Muscle of leg (tissue), 11 donors: ENCODE data around the gene PIBF1. TPM values are rescaled to one million over a fixed set of nuclear protein-coding genes. Genes with fewer than 3 reads are reported as not detected.

Source experiments
- DNase-seq: peaks from one replicate; pipeline ENCODE4 v3.0.0; 2013
- H3K27ac ChIP-seq: one replicate; pipeline ENCODE4 v1.5.1; 2013; ENCODE audit warnings: mild to moderate bottlenecking, low read length, control low read depth
- H3K27me3 ChIP-seq: one replicate; pipeline ENCODE4 v1.6.1; 2013; ENCODE audit warnings: low read length; ENCODE audit not compliant: control insufficient read depth, insufficient read depth
- H3K36me3 ChIP-seq: one replicate; pipeline ENCODE4 v1.6.1; 2013; ENCODE audit warnings: low read length; ENCODE audit not compliant: control insufficient read depth, insufficient read depth
- H3K4me1 ChIP-seq: one replicate; pipeline ENCODE4 v1.6.1; 2013; ENCODE audit warnings: low read length; ENCODE audit not compliant: control insufficient read depth, insufficient read depth
- H3K4me3 ChIP-seq: one replicate; pipeline ENCODE4 v1.5.1; 2013; ENCODE audit warnings: low read length, control low read depth
- H3K9me3 ChIP-seq: replicated peaks from 2 replicates; pipeline ENCODE4 v1.6.1; 2013; ENCODE audit warnings: low read depth, low read length; ENCODE audit not compliant: control insufficient read depth
- WGBS: methylation state at CpG from one replicate; pipeline ENCODE4 v1.1.5; 2013; ENCODE audit warnings: missing lambda C conversion rate; ENCODE audit not compliant: insufficient coverage; 5-methylcytosine and 5-hydroxymethylcytosine counted together
- polyA plus RNA-seq, 8 donors: library from polyadenylated mRNA; unstranded; fragments of 120-200 nt; gene quantifications; one replicate each; pipeline versions ENCODE4 v1.2.1 to v1.2.3, GENCODE V29; 2013; ENCODE audit warnings: inconsistent platforms in 1 of 8, low replicate concordance in 1 of 8; ENCODE audit not compliant: insufficient read length in 8 of 8, insufficient read depth in 1 of 8
- total RNA-seq: library from RNA; stranded (reverse); fragments of 120-200 nt; gene quantifications from one replicate; pipeline ENCODE4 v1.2.4, GENCODE V29; 2013

The PIBF1 gene
- total and polyA plus RNA-seq, 9 donors, result 17.1 to 29.4 (median 23.8) TPM

DNA sequence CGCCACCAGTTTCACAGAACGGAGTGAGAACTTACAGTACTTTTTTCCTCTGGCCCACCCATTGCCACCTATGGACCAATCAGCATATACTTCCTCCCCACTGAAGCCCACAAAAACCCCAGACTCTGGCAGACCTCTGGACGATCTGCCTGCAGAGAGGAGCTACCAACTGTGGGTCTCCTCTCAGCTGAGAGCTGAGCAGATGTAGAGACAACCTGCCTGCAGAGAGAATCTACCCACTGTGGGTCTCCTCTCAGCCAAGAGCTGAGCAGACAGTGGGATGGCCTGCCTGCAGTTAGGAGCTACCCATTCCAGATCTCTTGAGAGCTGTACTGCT is 69.7 kb downstream of the PIBF1 start:
- Histone ChIP-seq H3K4me3 (no peak overlapping the region), H3K4me1 (no peaks in the 10 kb centered on the region), H3K27me3 (no peaks in the 10 kb centered on the region), H3K9me3 (no peaks in the 10 kb centered on the region), H3K36me3 (peaks cover 16% of the 10 kb centered on the region), H3K27ac (no peak overlapping the region)
- no peak for DNase-seq
- 87% methylated on average over 3 of the region's 3 CpGs for WGBS

DNA sequence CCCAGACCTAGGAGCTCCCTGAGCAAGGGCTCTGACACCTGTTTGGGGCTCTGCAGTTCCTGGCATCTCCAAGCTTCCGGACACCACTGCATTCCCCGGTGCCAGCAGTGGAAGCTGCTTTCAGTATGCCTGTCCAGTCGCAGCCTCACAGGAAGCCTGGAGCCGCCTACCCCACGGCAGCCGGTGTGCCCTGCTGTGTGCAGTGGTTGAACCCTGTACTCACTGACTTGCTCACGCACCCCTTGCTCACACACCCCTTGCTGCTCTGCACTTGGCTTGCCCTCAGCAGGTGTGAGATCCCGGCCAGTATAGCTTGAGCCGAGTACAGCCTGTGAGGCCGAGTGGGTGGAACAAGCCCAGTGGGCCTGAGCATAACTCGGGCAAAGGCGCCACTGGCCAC is 70.3 kb downstream of the PIBF1 start:
- H3K36me3 ChIP-seq, result peaks cover 15% of the 10 kb centered on the region
- H3K4me1 ChIP-seq, result no peaks in the 10 kb centered on the region
- H3K4me3 ChIP-seq, result no peak overlapping the region
- no peaks in the 10 kb centered on the region for H3K9me3 ChIP-seq
- no peaks in the 10 kb centered on the region for H3K27me3 ChIP-seq
- no peak overlapping the region for H3K27ac ChIP-seq
- no peak for DNase-seq
- 96% methylated on average over 12 of the region's 12 CpGs for WGBS

DNA sequence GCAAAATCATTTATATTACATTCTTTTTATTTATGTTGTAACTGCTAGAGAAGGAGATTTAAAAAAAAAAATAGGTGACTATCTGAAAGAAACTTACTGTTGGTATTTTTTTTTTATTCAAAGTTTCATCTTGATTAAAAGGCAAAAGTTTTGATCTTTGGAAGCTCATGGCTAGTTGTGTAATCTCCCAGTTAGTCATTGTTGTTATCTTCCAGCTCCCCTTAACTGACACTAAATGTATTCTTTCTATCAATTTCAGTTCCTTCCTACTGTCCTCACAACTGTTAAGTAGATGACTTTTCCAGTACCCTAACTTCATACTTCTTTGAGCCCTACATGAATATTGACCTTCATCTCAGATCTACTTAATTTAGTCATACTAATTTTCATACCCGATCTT is 71.1 kb downstream of the PIBF1 start:
- Histone ChIP-seq H3K4me1 (no peaks in the 10 kb centered on the region), H3K27me3 (no peaks in the 10 kb centered on the region), H3K9me3 (no peaks in the 10 kb centered on the region), H3K36me3 (peaks cover 13% of the 10 kb centered on the region), H3K4me3 (no peak overlapping the region), H3K27ac (no peak overlapping the region)
- no peak for DNase-seq
- WGBS, result 100% methylated on average over 1 of the region's 1 CpG

DNA sequence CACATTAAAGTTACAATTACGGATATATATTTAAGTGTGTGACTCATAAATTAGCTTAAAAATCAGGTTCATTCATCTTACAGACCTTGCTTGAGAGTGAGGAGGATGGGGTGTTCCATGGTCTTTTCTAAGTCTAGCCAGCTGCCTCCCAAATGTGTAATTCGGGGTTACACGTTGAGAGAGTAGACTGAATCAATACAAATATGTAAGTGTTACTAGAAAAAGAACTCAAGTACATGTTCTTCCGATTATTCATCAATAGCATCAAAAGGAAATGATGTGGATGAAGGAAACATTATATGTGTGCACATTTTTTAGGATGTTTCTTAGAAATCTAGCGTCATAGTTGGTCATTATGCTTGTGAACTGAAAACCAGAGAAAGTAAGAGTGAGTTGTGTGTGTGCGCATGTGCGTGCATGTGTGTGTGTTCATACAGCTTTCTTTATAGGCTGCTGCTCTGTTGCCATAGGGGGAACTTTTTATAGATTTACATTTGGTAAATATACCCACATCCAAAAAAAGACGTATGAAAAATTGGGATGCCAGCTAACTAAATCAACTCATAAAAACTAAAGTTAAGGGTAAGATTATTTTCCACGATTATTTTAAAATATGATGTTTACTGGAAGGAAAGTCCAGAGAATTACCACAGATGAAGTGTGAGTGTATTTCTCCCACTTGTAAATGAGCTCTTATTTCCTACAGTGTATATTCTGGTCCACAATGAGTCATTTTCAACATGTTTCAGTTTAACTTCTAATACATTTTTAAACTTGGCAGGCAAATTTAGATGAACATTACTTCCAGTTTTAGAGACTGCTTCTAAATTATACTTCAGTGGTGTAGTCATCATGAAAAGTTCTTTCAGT is 82.4 kb downstream of the PIBF1 start:
- peak overlapping the region; percentile 73 for H3K27ac ChIP-seq
- H3K4me1 ChIP-seq, result no peaks in the 10 kb centered on the region
- no peaks in the 10 kb centered on the region for H3K9me3 ChIP-seq
- H3K27me3 ChIP-seq, result no peaks in the 10 kb centered on the region
- peak; percentile 94 for DNase-seq
- no peak overlapping the region for H3K4me3 ChIP-seq
- WGBS, result 44% methylated on average over 1 of the region's 9 CpGs
- peaks cover 6% of the 10 kb centered on the region for H3K36me3 ChIP-seq

DNA sequence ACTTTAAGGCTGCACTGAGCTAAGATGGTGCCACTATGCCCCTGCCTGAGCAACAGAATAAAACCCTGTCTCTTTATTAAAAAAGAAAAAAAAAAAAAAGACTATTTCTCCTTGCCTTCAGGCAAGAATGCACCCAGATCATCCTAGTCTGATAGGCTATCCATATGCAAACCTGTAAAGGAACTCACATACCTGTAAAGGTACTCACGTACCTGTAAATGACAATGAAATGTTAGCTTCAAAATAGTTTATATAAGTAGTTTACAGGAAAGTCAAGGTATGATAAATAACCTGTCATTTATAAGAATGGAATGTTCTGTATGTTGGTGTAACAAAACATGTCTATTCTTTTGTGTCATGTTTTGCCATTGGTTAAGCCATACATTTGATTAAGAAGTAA is 86.3 kb downstream of the PIBF1 start:
- Histone ChIP-seq H3K27ac (no peak overlapping the region), H3K36me3 (peaks cover 6% of the 10 kb centered on the region), H3K9me3 (no peaks in the 10 kb centered on the region), H3K27me3 (no peaks in the 10 kb centered on the region), H3K4me1 (no peaks in the 10 kb centered on the region), H3K4me3 (no peak overlapping the region)
- no peak for DNase-seq
- no CpG with 5 or more reads among the region's 1 CpG for WGBS

DNA sequence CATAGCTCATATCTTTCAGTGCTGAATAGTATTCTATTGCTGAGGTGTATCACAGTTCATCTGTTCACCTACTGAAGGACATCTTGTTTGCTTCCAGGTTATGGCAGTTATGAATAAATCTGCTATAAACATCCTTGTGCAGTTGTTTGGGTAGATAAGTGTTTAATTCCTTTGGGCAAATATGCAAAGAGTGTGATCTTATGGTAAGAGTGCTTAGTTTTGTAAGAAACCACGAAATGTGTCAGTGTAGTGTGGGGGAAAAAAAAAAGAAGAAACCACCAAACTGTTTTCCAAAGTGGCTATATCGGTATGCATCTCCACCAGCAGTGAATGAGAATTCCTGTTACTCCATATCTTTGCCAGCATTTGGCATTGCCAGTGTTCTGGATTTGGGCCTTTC is 93.3 kb downstream of the PIBF1 start:
- H3K9me3 ChIP-seq, result peaks cover 2% of the 10 kb centered on the region
- DNase-seq, result no peak
- H3K27me3 ChIP-seq, result no peaks in the 10 kb centered on the region
- 100% methylated on average over 2 of the region's 2 CpGs for WGBS
- no peak overlapping the region for H3K27ac ChIP-seq
- H3K36me3 ChIP-seq, result no peaks in the 10 kb centered on the region
- H3K4me3 ChIP-seq, result no peak overlapping the region
- no peaks in the 10 kb centered on the region for H3K4me1 ChIP-seq

DNA sequence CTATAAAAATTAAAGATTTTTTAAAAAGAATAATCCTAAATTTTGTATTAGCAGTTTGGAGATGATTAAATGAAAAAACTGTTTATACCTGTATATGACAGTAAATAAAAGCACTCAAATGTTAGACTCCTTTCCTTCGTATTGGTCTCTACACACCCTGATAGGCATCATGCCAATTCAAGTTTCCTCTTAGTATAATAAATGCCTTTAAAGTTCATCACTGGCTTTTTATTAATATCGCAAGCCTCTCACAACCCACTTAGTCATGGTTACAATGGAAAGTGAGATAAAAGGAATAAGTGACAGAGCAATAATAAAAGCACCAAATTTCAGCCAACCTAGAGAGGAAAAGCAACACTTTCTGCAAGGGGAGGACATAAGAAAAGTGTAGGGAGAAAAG is 102.2 kb downstream of the PIBF1 start:
- Histone ChIP-seq H3K9me3 (no peaks in the 10 kb centered on the region), H3K4me3 (no peak overlapping the region), H3K4me1 (no peaks in the 10 kb centered on the region), H3K36me3 (no peaks in the 10 kb centered on the region), H3K27ac (no peak overlapping the region), H3K27me3 (no peaks in the 10 kb centered on the region)
- WGBS, result no CpG with 5 or more reads among the region's 2 CpGs
- DNase-seq, result no peak

DNA sequence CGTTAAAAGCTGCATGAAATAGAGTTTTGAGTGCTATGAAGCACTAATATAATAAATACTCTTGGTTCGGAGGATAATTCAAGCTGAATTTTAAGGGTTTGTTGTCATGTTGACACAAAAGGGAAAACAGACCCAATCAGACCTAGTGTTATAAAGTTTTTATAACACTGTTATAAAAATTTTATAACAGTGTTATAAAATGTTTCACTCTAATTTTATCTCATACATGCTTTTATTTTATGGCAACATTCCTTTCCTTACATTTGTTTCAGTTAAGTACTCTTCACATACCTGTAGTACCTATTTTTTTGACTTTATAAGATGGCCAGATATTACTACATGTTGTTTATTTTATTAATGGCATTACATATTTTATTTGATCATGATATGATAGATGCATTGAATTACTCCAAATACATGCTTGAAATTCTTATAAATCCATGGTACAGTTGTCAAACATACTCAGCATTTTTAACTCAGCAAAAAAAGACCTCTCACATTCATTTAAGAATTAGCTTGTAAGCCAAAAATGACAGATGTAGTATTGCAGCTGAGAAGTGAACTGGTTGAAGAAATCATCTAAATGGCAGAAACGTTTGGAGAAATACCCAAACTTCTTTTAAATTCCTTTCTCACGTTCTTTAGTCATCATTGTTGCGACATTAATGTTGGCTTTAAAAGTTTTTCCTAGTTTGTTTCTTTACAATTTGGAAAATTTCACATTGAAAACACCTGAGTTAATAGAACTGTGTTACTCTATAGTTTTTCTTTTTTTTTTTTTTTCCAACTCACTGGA is 104.5 kb downstream of the PIBF1 start:
- H3K27ac ChIP-seq, result no peak overlapping the region
- H3K36me3 ChIP-seq, result no peaks in the 10 kb centered on the region
- no CpG with 5 or more reads among the region's 5 CpGs for WGBS
- peak; percentile 17 for DNase-seq
- no peaks in the 10 kb centered on the region for H3K9me3 ChIP-seq
- H3K4me1 ChIP-seq, result no peaks in the 10 kb centered on the region
- no peak overlapping the region for H3K4me3 ChIP-seq
- no peaks in the 10 kb centered on the region for H3K27me3 ChIP-seq

DNA sequence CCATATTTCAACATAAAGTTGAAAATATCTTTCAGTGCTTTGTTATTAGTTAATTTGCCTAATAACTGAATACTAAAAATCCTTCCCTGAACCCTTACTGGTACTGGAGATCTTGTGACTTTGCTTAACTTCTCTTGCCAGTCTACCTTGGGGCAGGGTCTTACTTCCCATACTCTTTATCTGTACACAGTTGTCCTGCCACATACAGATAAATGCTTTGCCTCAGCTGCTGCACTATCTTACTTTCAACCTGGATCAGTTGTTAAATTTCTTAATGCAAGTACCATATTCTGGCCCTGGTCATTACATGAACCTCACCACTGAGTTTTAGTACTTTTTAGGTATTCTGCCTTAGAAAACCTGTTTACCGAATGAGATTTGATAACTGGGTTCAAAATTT is 107.6 kb downstream of the PIBF1 start:
- H3K27me3 ChIP-seq, result no peaks in the 10 kb centered on the region
- no peaks in the 10 kb centered on the region for H3K36me3 ChIP-seq
- H3K4me1 ChIP-seq, result no peaks in the 10 kb centered on the region
- no peak for DNase-seq
- H3K4me3 ChIP-seq, result no peak overlapping the region
- no peak overlapping the region for H3K27ac ChIP-seq
- WGBS, result no CpG with 5 or more reads among the region's 1 CpG
- H3K9me3 ChIP-seq, result no peaks in the 10 kb centered on the region

DNA sequence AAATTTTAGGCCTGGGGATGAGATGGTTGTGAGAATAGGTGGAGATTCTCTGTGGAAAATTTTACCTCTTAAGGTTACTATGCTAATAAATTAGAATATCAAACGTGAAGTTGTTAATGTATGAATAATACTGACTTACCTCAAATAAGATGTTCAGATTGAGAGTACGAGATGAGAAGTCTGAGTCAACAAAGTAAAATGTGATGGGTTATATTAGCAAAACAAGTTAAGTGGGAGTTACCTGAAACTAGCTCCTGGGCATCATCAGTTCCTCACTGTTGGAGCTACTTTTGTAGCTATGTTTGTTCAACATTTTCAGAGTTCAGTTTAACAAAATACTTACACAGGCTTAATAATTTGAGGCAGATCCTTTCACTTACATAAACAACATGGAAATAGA is 108.6 kb downstream of the PIBF1 start:
- no CpG with 5 or more reads among the region's 2 CpGs for WGBS
- H3K27ac ChIP-seq, result no peak overlapping the region
- no peaks in the 10 kb centered on the region for H3K27me3 ChIP-seq
- H3K4me3 ChIP-seq, result no peak overlapping the region
- H3K4me1 ChIP-seq, result no peaks in the 10 kb centered on the region
- DNase-seq, result no peak
- no peaks in the 10 kb centered on the region for H3K9me3 ChIP-seq
- peaks cover under 1% of the 10 kb centered on the region for H3K36me3 ChIP-seq
